DND-41 (cell line): Measurements from ENCODE around the gene GRXCR1.

ENCODE experiments used
- EZH2 ChIP-seq: IDR thresholded peaks from 3 replicates; pipeline ENCODE4 v1.6.1; 2012; ENCODE audit warnings: borderline replicate concordance, low read depth, mild to moderate bottlenecking, moderate library complexity, low read length, inconsistent platforms; ENCODE audit not compliant: severe bottlenecking
- TF ChIP-seq, protein P1 (sequence below): IDR thresholded peaks from 2 replicates; pipeline ENCODE4 v1.5.1; 2012; ENCODE audit warnings: borderline replicate concordance, low read length, moderate library complexity, mild to moderate bottlenecking; ENCODE audit not compliant: poor library complexity, severe bottlenecking; ENCODE audit errors: extremely low read depth

- TF ChIP-seq, protein P1, sequence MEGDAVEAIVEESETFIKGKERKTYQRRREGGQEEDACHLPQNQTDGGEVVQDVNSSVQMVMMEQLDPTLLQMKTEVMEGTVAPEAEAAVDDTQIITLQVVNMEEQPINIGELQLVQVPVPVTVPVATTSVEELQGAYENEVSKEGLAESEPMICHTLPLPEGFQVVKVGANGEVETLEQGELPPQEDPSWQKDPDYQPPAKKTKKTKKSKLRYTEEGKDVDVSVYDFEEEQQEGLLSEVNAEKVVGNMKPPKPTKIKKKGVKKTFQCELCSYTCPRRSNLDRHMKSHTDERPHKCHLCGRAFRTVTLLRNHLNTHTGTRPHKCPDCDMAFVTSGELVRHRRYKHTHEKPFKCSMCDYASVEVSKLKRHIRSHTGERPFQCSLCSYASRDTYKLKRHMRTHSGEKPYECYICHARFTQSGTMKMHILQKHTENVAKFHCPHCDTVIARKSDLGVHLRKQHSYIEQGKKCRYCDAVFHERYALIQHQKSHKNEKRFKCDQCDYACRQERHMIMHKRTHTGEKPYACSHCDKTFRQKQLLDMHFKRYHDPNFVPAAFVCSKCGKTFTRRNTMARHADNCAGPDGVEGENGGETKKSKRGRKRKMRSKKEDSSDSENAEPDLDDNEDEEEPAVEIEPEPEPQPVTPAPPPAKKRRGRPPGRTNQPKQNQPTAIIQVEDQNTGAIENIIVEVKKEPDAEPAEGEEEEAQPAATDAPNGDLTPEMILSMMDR: no peak
- TF ChIP-seq EZH2: no peak
Observed at GRCh38 chr4:43049326-43049725, 156.8 kb downstream of the GRXCR1 start.
